Caco-2 (cell line): ENCODE measurements around the gene ADAD2. TPM values are rescaled to one million over a fixed set of nuclear protein-coding genes. Genes with fewer than 3 reads are reported as not detected.

Experiments
- BruUV-seq: library from RNA; stranded (reverse); fragments of 400-500 nt; replicated peaks from 2 replicates; lab custom pipeline; 2021; lab: Mats Ljungman, UMichigan
- CTCF ChIA-PET: fragments of 300-600 bp; sonication (Branson Sonifier 250); formaldehyde crosslinking; loops from one replicate; lab custom pipeline; 2022; ENCODE audit warnings: antibody characterized with exemption; lab: Charles Lee
- POLR2A ChIA-PET: fragments of 300-600 bp; sonication (Branson Sonifier 250); formaldehyde crosslinking; loops from one replicate; lab custom pipeline; 2022; ENCODE audit warnings: antibody characterized with exemption; lab: Charles Lee
- DNase-seq, 2 experiments: peaks; one replicate each; pipeline versions ENCODE4 v3.0.0 to v3.0.0-alpha.2; 2020 to 2022
- H3K27me3 ChIP-seq: replicated peaks from 2 replicates; pipeline ENCODE4 v1.6.0; 2011; ENCODE audit warnings: low read length; ENCODE audit not compliant: control insufficient read depth, insufficient read depth
- H3K36me3 ChIP-seq: 2 replicates; pipeline ENCODE4 v1.5.1; 2011; ENCODE audit warnings: low read length; ENCODE audit not compliant: control insufficient read depth, insufficient read depth
- H3K4me1 ChIP-seq: fragments of 250-450 bp; sonication (Bioruptor Pico); 2 replicates; pipeline ENCODE4 v1.5.1; 2020; ENCODE audit warnings: mild to moderate bottlenecking
- H3K4me3 ChIP-seq: 2 replicates; pipeline ENCODE4 v1.5.1; 2011; ENCODE audit warnings: low read depth, mild to moderate bottlenecking, control low read depth, low read length
- H3K9me3 ChIP-seq: fragments of 250-450 bp; sonication (Bioruptor Pico); 2 replicates; pipeline ENCODE4 v1.5.1; 2020; ENCODE audit warnings: mild to moderate bottlenecking, moderate library complexity
- H3K27ac Mint-ChIP-seq: one replicate; pipeline ENCODE4 v1.8.0; 2022; ENCODE audit warnings: mixed read lengths; ENCODE audit not compliant: unreplicated experiment
- H3K27me3 Mint-ChIP-seq: one replicate; pipeline ENCODE4 v1.8.0; 2022; ENCODE audit warnings: mixed read lengths; ENCODE audit not compliant: insufficient read depth, unreplicated experiment
- H3K36me3 Mint-ChIP-seq: one replicate; pipeline ENCODE4 v1.8.0; 2022; ENCODE audit warnings: mild to moderate bottlenecking, mixed read lengths; ENCODE audit not compliant: insufficient read depth, unreplicated experiment
- H3K4me1 Mint-ChIP-seq: one replicate; pipeline ENCODE4 v1.8.0; 2022; ENCODE audit warnings: low read depth, mixed read lengths; ENCODE audit not compliant: unreplicated experiment
- H3K4me3 Mint-ChIP-seq: one replicate; pipeline ENCODE4 v1.8.0; 2022; ENCODE audit warnings: mild to moderate bottlenecking, moderate library complexity, mixed read lengths; ENCODE audit not compliant: unreplicated experiment
- H3K9me3 Mint-ChIP-seq: one replicate; pipeline ENCODE4 v1.8.0; 2022; ENCODE audit warnings: mixed read lengths; ENCODE audit not compliant: unreplicated experiment
- CTCF ChIP-seq, 2 experiments: fragments of 200-600 bp in 1 of 2; IDR thresholded peaks; 1 replicate in 1 of 2; 2 replicates in 1 of 2; pipeline versions ENCODE4 v1.5.1 to v1.8.0; 2011 to 2022; ENCODE audit warnings: antibody characterized with exemption in 1 of 2, control low read depth in 1 of 2, inconsistent platforms in 1 of 2, low read depth in 1 of 2, low read length in 1 of 2, mild to moderate bottlenecking in 1 of 2, moderate library complexity in 1 of 2; ENCODE audit not compliant: insufficient read depth in 1 of 2, severe bottlenecking in 1 of 2, unreplicated experiment in 1 of 2
- intact Hi-C: fragments of 100-400 bp; cut with micrococcal nuclease; formaldehyde crosslinking; loops from one replicate; pipeline ENCODE4 v1.10.0; 2022; ENCODE audit not compliant: unreplicated experiment
- total RNA-seq: library from RNA; stranded (reverse); gene quantifications from 2 replicates; pipeline ENCODE4 v1.2.3, GENCODE V29; 2022

Gene ADAD2
- total RNA-seq, 1 experiment from 2014 or later, result not detected

GRCh38 chr16:84233748-84234147 lies 42.8 kb downstream of the ADAD2 start:
- Histone ChIP-seq H3K4me1 (no peaks in the 10 kb centered on the region), H3K36me3 (no peaks in the 10 kb centered on the region), H3K27me3 (no peaks in the 10 kb centered on the region), H3K4me3 (no peak overlapping the region), H3K9me3 (no peaks in the 10 kb centered on the region)
- no peak overlapping the region for H3K4me3 Mint-ChIP-seq
- ChIA-PET CTCF (no interaction called here), POLR2A (no interaction called here)
- DNase-seq, result no peak
- H3K27me3 Mint-ChIP-seq, result peaks cover 19% of the 10 kb centered on the region
- H3K4me1 Mint-ChIP-seq, result no peaks in the 10 kb centered on the region
- intact Hi-C loops, result no loop called here
- no peak for TF ChIP-seq CTCF (IDR thresholded peaks at IDR 0.05; ENCODE audit: insufficient read depth in 1 of 2, low read depth in 1 of 2, low read length in 1 of 2, severe bottlenecking in 1 of 2, unreplicated experiment in 1 of 2)
- H3K9me3 Mint-ChIP-seq, result no peaks in the 10 kb centered on the region
- H3K36me3 Mint-ChIP-seq, result no peaks in the 10 kb centered on the region
- BruUV-seq, result no TSS peak
- H3K27ac Mint-ChIP-seq, result no peak overlapping the region

- ChIA-PET POLR2A (no interaction called here), CTCF (no interaction called here)
Observed at GRCh38 chr16:84234321-84235241, 43.6 kb downstream of the ADAD2 start.

GRCh38 chr16:84236671-84237070 lies 45.7 kb downstream of the ADAD2 start:
- Histone ChIP-seq H3K36me3 (no peaks in the 10 kb centered on the region), H3K4me1 (no peaks in the 10 kb centered on the region), H3K9me3 (no peaks in the 10 kb centered on the region), H3K4me3 (no peak overlapping the region), H3K27me3 (peaks cover 2% of the 10 kb centered on the region)
- intact Hi-C loops, result no loop called here
- H3K4me1 Mint-ChIP-seq, result no peaks in the 10 kb centered on the region
- no peak overlapping the region for H3K27ac Mint-ChIP-seq
- no TSS peak for BruUV-seq
- DNase-seq, result no peak
- H3K36me3 Mint-ChIP-seq, result no peaks in the 10 kb centered on the region
- CTCF ChIA-PET, result no interaction called here
- peaks cover 38% of the 10 kb centered on the region for H3K27me3 Mint-ChIP-seq
- H3K9me3 Mint-ChIP-seq, result no peaks in the 10 kb centered on the region
- no peak overlapping the region for H3K4me3 Mint-ChIP-seq
- TF ChIP-seq CTCF (IDR thresholded peaks at IDR 0.05; ENCODE audit: insufficient read depth in 1 of 2, low read depth in 1 of 2, low read length in 1 of 2, severe bottlenecking in 1 of 2, unreplicated experiment in 1 of 2), result no peak
- POLR2A ChIA-PET, result no interaction called here

More at GRCh38 chr16:84234321-84235241, 43.6 kb downstream of the ADAD2 start:
- no peaks in the 10 kb centered on the region for H3K36me3 Mint-ChIP-seq
- no peak for DNase-seq
- no peaks in the 10 kb centered on the region for H3K36me3 ChIP-seq
- H3K4me3 ChIP-seq, result no peak overlapping the region
- TF ChIP-seq CTCF (IDR thresholded peaks at IDR 0.05; ENCODE audit: insufficient read depth in 1 of 2, low read depth in 1 of 2, low read length in 1 of 2, severe bottlenecking in 1 of 2, unreplicated experiment in 1 of 2), result no peak
- no peaks in the 10 kb centered on the region for H3K9me3 ChIP-seq
- no peaks in the 10 kb centered on the region for H3K4me1 Mint-ChIP-seq
- BruUV-seq, result no TSS peak
- no peaks in the 10 kb centered on the region for H3K27me3 ChIP-seq
- no peak overlapping the region for H3K4me3 Mint-ChIP-seq
- peaks cover 27% of the 10 kb centered on the region for H3K27me3 Mint-ChIP-seq
- no peaks in the 10 kb centered on the region for H3K9me3 Mint-ChIP-seq
- H3K27ac Mint-ChIP-seq, result no peak overlapping the region
- no peaks in the 10 kb centered on the region for H3K4me1 ChIP-seq
- intact Hi-C loops, result no loop called here
